Esophagus (tissue), 2 donors: ENCODE data around the gene SP140L. TPM values are rescaled to one million over a fixed set of nuclear protein-coding genes. Genes with fewer than 3 reads are reported as not detected.

Experiments used
- H3K27ac ChIP-seq, 2 donors: one replicate each; pipeline ENCODE4 v1.5.1; 2013; ENCODE audit warnings: low read depth in 2 of 2, mild to moderate bottlenecking in 2 of 2, inconsistent platforms in 1 of 2, low read length in 1 of 2, moderate library complexity in 1 of 2
- H3K27me3 ChIP-seq, 2 donors: one replicate each; pipeline ENCODE4 v1.6.1; 2013; ENCODE audit warnings: low read length in 2 of 2, control low read depth in 1 of 2, mild to moderate bottlenecking in 1 of 2; ENCODE audit not compliant: insufficient read depth in 2 of 2, control insufficient read depth in 1 of 2
- H3K36me3 ChIP-seq, 2 donors: one replicate each; pipeline ENCODE4 v1.6.1; 2013; ENCODE audit warnings: low read length in 1 of 2; ENCODE audit not compliant: control insufficient read depth in 2 of 2, insufficient read depth in 2 of 2
- H3K4me1 ChIP-seq, 2 donors: one replicate each; pipeline ENCODE4 v1.6.1; 2013; ENCODE audit warnings: low read length in 1 of 2; ENCODE audit not compliant: control insufficient read depth in 2 of 2, insufficient read depth in 2 of 2
- H3K4me3 ChIP-seq, 2 donors: one replicate each; pipeline ENCODE4 v1.5.1; 2013; ENCODE audit warnings: low read length in 2 of 2, mild to moderate bottlenecking in 2 of 2, low read depth in 1 of 2, moderate library complexity in 1 of 2
- H3K9me3 ChIP-seq, 2 donors: one replicate each; pipeline ENCODE4 v1.6.1; 2013; ENCODE audit warnings: mild to moderate bottlenecking in 2 of 2, low read depth in 1 of 2, low read length in 1 of 2, moderate library complexity in 1 of 2; ENCODE audit not compliant: control insufficient read depth in 2 of 2, insufficient read depth in 1 of 2
- WGBS, 2 donors: extraction: QIAGEN DNeasy Blood & Tissue Kit; methylation state at CpG; one replicate each; pipeline ENCODE4 v1.1.7; 2013; 5-methylcytosine and 5-hydroxymethylcytosine counted together
- polyA plus RNA-seq, 2 donors: library from polyadenylated mRNA; stranded (reverse); fragments of 200-250 nt; gene quantifications; one replicate each; pipeline ENCODE4 v1.2.3, GENCODE V29; 2013
- donor health status: healthy with polysubstance abuse.
- donor health status: Bipolar disorder and iron deficiency.

SP140L gene
- polyA plus RNA-seq, 2 donors = 5.5 to 10.6 TPM

GRCh38 chr2:230443541-230443940, 116.5 kb downstream of the SP140L start:
- Histone ChIP-seq H3K4me1 (no peaks in the 10 kb centered on the region), H3K27ac (no peak overlapping the region), H3K36me3 (peaks cover 0 to 2% of the 10 kb centered on the region in 2 donors), H3K4me3 (no peak overlapping the region), H3K27me3 (no peaks in the 10 kb centered on the region), H3K9me3 (no peaks in the 10 kb centered on the region)
- 86 to 88% methylated on average over 2 of the region's 2 CpGs for WGBS, 2 donors

GRCh38 chr2:230444832-230445231, 117.8 kb downstream of the SP140L start:
- peaks cover 0 to 2% of the 10 kb centered on the region in 2 donors for H3K36me3 ChIP-seq
- WGBS, 2 donors = 78 to 81% methylated on average over 2 of the region's 2 CpGs
- H3K4me1 ChIP-seq = no peaks in the 10 kb centered on the region
- H3K27ac ChIP-seq = no peak overlapping the region
- no peaks in the 10 kb centered on the region for H3K27me3 ChIP-seq
- no peak overlapping the region for H3K4me3 ChIP-seq
- no peaks in the 10 kb centered on the region for H3K9me3 ChIP-seq

- no peaks in the 10 kb centered on the region for H3K4me1 ChIP-seq
- 82 to 88% methylated on average over 7 of the region's 7 CpGs for WGBS, 2 donors
- peaks cover 0 to 2% of the 10 kb centered on the region in 2 donors for H3K36me3 ChIP-seq
- no peak overlapping the region for H3K4me3 ChIP-seq
- H3K27me3 ChIP-seq = no peaks in the 10 kb centered on the region
- H3K9me3 ChIP-seq = no peaks in the 10 kb centered on the region
- H3K27ac ChIP-seq = no peak overlapping the region
Measured at GRCh38 chr2:230447036-230447435, 120.0 kb downstream of the SP140L start.

GRCh38 chr2:230447455-230448451, 120.8 kb downstream of the SP140L start:
- no peaks in the 10 kb centered on the region for H3K4me1 ChIP-seq
- H3K9me3 ChIP-seq = no peaks in the 10 kb centered on the region
- H3K27me3 ChIP-seq = no peaks in the 10 kb centered on the region
- 78 to 85% methylated on average over 8 of the region's 8 CpGs for WGBS, 2 donors
- H3K27ac ChIP-seq = no peak overlapping the region
- H3K4me3 ChIP-seq = no peak overlapping the region
- H3K36me3 ChIP-seq = peaks cover 0 to 2% of the 10 kb centered on the region in 2 donors

GRCh38 chr2:230449901-230450467, 123.0 kb downstream of the SP140L start:
- Histone ChIP-seq H3K4me3 (no peak overlapping the region), H3K9me3 (no peaks in the 10 kb centered on the region), H3K27ac (no peak overlapping the region), H3K36me3 (no peaks in the 10 kb centered on the region), H3K27me3 (no peaks in the 10 kb centered on the region), H3K4me1 (no peaks in the 10 kb centered on the region)
- WGBS, 2 donors = 90 to 92% methylated on average over 6 of the region's 6 CpGs

GRCh38 chr2:230453006-230453405, 126.0 kb downstream of the SP140L start:
- WGBS, 2 donors = 88 to 92% methylated on average over 2 of the region's 2 CpGs

More at GRCh38 chr2:230453006-230453405, 126.0 kb downstream of the SP140L start:
- Histone ChIP-seq H3K4me3 (no peak overlapping the region), H3K4me1 (no peaks in the 10 kb centered on the region), H3K9me3 (no peaks in the 10 kb centered on the region), H3K36me3 (peaks cover 0 to 6% of the 10 kb centered on the region in 2 donors), H3K27me3 (no peaks in the 10 kb centered on the region), H3K27ac (no peak overlapping the region)

Other genes with a start within 250 kb of the SP140L start
- 1 to 10 TPM; 6.0 to 7.2 TPM for gene SP110, start 107.2 kb upstream of the SP140L start, polyA plus RNA-seq
- gene SP140, start 101.5 kb upstream of the SP140L start, polyA plus RNA-seq = under 1 TPM; 0.28 to 0.71 TPM
- gene SP100, start 89.0 kb downstream of the SP140L start, polyA plus RNA-seq = 10 to 100 TPM; 18.3 to 19.2 TPM